Activated CD4-positive, alpha-beta T cell treated with anti-CD3 and anti-CD28 coated beads, Interleukin-2, amount 50 U/mL, for 48 hours (primary cell): ENCODE results near the gene DPF3.
A peak's percentile ranks its signal among the peaks of the same experiment; 100 is the strongest.

Experiments used
- DNase-seq, 2 experiments: peaks; one replicate each; pipeline ENCODE4 v3.0.0-alpha.2; 2020

DPF3 gene

DNA sequence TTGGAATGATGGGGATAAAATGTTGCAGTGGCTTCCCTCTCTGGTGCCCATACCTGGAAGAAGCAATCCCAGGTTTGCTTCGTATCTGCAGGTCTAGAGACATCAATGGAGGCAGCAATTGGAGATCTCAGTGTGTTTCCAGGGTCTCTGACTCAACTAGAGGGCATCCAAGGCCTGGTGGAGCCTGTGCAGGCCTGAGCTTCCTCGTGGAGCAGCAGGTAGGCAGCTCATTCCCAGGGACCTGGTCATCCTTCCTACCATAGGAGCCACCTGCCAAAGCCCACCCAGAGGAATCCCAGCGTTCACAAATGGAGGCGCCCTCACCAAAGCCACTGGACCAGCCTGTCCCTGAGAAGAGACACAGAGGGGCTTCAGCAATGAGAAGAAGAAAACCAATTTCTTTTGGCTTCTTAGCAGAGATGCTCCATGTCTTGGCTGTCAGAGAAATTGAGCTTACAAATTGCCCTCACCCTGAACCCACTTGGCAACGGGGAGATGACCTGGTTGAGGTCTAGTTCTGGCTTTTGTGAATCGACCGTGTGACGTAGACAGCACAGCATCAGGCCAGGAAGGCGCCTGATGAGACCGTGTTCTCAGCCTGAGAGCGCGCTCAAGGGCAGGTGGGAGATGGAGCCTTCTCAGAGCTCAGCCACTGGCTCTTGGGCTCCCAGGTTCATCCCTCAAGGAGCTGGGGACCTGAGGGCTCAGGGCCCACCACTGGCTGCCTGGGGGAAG is 283.6 kb downstream of the DPF3 start:
- DNase-seq: no peak

DNA sequence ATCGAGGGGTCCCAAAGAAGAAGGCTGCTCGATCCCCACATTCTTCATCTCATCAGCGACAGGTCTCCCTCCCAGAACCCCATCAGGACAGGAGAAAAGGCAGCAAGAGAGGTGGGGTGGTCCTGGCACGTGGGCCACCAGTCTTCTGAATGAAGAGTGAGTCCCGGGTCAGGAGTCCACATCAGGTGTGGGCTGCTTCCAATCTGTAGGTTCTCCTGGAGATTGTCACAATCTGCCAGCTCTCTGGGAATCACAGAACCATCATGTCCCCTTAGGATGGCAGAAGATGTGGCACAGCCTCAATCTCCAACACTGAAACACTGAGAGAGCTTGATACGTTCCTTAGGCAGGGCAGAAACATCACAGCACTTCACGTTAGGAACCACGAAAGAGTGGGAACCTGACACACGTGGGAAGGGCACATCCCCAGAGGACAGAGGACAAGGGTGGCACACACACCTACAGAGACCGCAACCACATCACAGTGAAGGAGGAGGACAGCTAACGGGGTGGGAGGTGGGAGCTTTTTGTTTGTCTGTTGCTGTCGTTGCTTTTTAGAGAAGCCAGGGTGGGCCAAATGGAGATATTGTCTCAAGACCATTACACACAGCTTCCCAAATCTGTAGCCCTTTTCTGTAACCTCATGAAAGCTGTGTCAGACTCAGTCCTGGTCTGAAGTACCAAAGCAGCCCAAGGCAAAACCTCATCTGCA is 284.5 kb downstream of the DPF3 start:
- no peak for DNase-seq

- no peak for DNase-seq
Measured at GRCh38 chr14:72608391-72609204, 285.3 kb downstream of the DPF3 start.

- no peak for DNase-seq
Measured at GRCh38 chr14:72607386-72608130, 286.3 kb downstream of the DPF3 start.

- DNase-seq: no peak
Measured at GRCh38 chr14:72606879-72607278, 287.0 kb downstream of the DPF3 start.

DNA sequence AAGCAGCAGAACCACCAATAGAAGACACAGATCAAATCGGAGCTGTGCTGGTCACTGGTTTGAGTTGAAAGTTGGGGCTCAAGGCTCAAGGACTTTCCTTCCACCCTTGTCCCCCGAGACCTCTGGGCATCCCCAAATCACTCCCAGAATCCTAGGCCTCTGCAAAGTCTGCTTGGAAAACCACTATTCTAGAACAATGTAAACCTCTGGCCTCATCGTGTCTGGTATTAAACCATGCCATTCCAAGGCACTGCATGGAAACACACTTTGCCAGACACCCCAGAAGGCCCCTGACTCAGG is 288.0 kb downstream of the DPF3 start:
- no peak for DNase-seq

DNA sequence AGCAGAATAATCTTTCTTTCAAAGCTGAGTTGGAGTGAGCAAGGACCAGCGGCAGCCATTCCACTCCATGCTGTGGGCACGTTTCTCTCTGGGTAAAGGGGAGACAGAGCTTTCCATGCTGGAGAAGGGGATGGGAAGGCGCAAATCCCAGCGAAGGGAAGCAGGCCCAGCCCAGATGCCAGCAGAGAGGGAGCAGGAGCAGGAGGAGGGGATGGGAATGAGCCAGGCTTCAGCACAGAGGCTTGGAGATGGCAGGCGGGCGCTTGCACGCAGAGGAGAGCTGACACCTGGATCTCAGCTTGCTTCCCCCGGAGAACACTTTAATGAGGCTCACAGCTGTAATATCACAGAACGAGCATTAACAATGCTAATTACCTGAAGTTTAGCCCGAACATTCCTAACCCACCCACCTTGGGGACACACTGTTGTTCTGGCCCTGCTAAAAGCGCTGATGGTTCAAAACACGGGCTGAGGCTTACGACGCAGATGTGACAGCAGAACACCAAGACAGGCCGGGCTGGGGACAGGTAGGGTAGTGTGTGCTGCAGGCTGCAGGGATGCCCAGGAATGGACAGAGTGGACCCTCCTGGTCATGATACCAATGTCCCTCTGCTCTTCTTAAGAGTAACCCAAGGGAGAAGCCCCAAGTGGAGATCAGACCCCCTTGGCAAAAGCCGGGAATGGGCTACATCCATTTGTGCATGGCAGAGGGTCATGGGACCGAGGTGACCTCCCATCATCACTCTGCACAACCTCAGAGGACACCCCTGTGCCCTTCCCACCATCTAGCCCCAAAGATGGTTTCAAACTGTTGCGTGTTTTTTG is 288.6 kb downstream of the DPF3 start:
- DNase-seq: no peak

DNA sequence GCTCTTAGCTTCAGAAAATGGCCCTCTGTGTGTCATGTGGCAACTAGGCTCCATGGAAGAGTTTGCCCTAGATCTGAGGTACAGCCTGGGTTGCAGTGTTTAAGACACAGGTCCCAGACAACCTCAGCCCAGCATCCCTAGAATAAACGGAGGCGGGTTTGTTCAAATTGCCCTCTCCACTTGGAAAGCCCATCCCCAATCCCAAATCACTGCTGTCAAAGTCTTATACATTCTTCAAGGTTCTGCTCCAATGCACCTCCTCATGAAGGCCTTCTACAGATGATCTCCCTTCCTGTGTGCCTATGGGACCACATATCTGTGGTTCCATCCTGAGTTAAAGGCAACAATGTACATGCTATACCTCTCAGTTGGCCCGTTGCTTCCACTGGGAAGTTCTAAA is 289.8 kb downstream of the DPF3 start:
- DNase-seq: no peak

DNA sequence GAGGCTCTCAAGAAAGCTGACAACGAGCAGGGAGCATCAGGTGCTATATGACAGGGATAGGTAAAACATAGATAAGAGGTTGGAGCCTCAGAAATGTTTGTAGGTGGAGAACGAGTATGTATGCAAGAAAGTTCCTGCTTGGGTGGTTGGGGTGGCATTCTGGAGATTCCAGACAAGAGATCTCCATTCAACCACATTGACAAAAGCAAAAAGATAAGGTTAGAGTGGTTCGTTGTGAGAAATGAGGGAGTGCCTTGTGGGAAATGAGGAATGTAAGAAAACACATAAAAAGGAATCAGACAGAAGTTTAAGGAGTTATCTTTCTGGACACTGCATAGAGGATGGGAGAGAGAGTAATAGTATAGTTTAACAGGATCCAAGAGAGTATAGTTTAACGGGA is 290.3 kb downstream of the DPF3 start:
- no peak for DNase-seq

DNA sequence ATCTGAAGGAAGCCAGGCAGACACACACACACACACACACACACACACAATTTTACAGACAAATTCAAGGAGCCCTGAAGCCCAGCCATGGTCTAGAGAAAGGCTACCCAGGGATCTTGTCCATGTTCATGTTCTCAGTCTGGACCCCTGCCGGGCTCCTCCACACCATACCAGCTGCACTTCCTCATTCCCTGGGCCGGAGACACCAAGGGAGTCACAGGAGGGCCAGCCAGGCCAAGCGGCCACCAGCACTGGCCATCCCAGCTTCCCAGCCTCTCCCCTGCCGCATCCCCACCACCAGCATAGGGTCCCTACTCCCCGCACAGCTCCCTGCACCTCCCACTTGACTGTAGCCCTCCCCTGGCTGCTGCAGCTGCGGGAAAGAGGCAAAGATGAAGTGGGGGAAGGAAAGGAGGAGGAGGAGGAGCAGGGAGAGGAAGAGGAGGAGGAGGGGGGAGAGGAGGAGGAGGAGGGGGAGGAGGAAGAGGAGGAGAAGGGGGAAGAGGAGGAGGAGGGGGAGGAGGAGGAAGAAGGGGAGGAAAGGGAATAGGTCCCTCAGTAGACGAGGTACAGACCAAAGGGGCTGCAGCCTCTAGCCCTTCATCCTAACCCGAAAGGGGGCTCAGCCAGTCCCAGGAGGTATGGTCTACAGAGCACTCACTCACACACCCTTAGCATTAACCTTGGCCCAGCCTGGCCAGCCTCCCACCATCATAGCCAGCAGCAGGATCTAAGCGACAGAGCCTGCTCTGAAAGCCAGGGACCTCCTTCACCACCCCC is 293.2 kb downstream of the DPF3 start:
- no peak for DNase-seq

DNA sequence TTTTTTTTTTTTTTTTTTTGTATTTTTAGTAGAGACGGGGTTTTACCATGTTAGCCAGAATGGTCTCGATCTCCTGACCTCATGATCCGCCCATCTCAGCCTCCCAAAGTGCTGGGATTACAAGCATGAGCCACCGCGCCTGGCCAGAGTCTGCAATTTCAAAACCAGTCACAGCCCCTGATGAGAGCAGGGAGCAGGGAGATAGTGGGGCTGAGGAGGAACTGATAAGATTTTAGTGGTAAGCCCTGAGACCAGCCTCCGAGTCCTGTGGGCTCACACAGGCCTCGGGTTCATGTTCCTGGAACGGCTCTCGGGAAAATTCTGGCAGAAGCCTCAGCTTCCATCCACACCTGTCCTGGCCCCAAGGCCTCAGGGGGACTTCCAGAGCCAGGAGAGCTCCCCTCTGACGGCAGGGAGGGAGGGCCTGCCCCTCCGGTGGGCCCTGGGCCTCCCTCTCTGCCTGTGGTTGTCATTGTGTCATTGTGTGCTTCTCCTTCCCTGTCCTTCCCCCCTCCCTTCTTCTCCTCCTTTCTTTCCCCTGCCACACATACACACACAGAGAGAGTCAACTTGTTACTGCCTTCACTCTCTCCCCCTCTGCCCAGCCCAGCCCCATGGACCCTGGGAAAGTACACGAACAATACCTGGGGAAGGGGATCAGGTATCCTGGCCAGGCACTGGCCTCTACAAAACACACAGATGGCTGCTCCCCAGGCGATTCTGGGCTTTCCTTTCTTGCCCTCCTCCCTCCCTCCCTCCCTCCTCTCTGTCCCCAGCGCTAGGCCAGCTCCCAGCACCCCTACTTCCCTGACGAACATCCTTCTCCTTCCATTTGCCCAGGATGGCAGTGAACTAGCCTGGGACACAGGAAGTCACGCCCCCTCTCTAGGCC is 294.1 kb downstream of the DPF3 start:
- DNase-seq: no peak

- DNase-seq: no peak
Measured at GRCh38 chr14:72598306-72598705, 295.6 kb downstream of the DPF3 start.

DNA sequence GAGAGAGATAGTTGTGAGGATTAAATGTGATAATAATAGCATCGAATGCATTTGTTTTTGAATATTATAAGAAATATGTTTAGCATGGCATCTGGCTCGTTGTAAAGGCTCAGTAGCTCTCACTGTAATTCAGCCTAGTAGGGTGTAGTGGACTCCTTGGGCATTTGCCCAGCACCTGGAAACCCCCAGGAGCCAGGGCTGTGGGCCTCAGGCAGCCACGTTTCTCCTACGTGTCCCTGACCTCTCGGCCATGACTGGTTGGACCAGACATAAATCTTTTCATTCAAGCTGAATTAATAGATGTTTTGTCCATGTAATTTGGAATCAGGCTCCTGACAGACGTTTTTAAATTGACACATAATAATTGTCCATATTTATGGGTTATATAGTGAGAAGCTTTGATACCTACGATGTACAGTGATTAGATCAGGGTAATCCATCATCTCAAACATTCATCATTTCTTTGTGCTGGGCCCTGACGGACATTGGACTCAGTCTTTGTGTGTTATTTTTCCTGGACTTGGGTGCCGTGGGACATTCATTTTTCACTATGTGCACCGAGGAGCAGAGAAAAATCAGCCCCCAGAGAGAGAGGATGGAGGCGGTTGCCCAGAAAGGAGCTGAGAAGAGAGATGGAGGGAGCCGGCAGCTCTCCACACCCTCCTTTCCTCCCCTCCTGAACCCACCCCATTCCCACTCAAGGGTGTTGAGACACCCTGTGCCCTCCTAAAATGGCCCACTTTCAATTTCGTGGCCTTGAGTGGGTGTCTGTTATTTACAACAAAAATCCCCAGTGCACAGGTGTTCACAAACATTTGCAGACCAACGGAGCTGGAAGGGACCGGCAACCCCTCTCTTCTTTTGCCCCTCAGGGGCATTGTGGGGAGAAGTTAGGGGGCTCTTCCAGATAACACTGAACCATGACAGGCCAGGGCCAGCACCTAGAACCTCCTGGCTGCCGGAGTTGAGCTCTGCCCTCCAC is 296.4 kb downstream of the DPF3 start:
- no peak for DNase-seq

GRCh38 chr14:72595152-72595862 is 298.6 kb downstream of the DPF3 start:
- DNase-seq: no peak

DNA sequence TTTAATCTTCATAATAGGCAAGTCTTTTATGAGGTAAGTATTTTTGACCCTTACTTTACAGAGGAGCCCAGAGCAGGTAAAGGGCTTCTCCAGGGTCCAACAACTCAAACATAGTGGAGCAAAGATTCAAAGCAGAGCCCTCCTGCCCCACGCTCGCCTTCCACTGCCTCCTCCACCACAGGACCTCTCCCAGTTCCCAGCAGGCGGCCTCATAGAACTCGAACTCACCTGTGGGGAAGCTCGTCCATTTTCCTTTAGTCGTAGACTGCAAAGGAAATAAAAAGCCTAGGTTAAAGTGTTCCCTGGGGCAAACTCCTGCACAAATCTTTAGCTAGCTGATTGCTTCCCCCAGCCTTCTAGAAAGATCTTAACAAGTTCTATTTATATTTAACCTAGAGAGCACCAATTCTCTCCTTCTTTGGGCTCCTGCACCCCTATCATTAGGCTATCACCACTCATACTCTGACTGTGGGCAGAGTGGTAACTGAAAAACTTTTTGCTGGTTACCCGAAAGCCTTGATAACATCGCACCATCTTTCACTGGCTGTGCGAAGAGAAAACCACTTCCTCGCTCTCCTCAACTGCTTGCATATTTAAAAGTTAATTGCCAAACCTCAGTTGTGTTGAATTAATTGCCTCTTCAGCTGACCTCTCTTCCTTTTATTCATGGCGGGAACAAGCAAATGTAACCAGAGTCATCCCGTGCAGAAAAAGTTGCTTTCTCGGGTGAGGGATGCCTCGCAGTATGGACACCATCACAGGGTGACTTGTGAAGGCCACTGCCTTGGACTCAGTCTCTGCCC is 299.6 kb downstream of the DPF3 start:
- peak; percentile 5 to 32 for DNase-seq

GRCh38 chr14:72591391-72591790 is 302.5 kb downstream of the DPF3 start:
- DNase-seq: no peak

DNA sequence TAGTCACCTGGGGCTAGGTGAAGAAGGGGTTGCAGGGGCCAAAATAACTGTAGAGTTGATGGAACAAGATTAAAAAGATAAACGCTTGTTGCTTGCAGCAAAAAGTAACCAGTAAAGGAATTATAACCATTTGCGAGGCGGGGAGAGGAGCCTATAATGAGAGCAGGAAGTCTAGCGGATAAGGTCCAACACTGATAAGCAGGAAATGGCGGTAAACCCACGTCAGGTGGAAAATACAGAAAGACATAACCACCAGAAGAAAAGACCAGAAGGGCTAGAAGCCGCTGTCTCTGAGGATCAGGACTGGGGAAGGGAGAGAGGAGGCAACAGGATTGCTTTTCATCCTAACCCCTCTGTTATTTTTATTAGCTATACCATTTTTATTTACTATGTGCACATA is 303.3 kb downstream of the DPF3 start:
- DNase-seq: peak in 1 of 2 experiments; percentile 6

DNA sequence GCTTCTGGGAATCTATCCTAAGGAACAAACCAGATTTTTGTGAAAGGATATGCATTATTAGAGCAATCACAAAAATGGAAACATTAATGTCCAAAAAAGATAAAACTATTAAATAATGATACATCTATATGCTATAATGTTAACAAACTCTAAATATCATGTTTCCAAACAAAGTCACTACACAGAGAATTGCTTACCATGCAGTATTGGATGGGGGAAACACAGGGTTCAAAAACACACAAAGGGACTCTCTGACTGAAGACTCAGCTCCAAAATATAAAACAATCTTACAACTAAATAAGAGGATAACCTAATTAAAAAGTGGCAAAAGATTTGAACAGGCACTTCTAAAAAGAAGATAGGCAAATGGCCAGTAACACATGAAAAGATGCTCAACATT is 304.2 kb downstream of the DPF3 start:
- DNase-seq: no peak
